Muscle of back (tissue), 11 donors: Measurements from ENCODE around the gene NAALADL2. TPM values are rescaled to one million over a fixed set of nuclear protein-coding genes. Genes with fewer than 3 reads are reported as not detected.
A peak's percentile ranks its signal among the peaks of the same experiment; 100 is the strongest.
"Not testable (repeated sequence)": the region's sequence is repeated elsewhere in the genome, so short reads cannot be mapped to it uniquely, and the experiment has no call there.

Experiments
- DNase-seq, 3 donors: peaks; one replicate each; pipeline versions ENCODE4 v3.0.0 to v3.0.0-alpha.2; 2013
- polyA plus RNA-seq, 10 donors: library from polyadenylated mRNA; unstranded; fragments of 120-200 nt; gene quantifications; one replicate each; pipeline ENCODE4 v1.2.1, GENCODE V29; 2013; ENCODE audit not compliant: insufficient read length in 10 of 10

Gene NAALADL2
- polyA plus RNA-seq, 10 donors: 5.7 to 13.7 (median 8.8) TPM

- no peak for DNase-seq
Observed at GRCh38 chr3:175129126-175129525, 270.0 kb downstream of the NAALADL2 start.

- no peak for DNase-seq
Observed at GRCh38 chr3:175129571-175129970, 270.4 kb downstream of the NAALADL2 start.

- not testable (repeated sequence) for DNase-seq
Observed at GRCh38 chr3:175131866-175132265, 272.7 kb downstream of the NAALADL2 start.

GRCh38 chr3:175132706-175133105, 273.6 kb downstream of the NAALADL2 start:
- DNase-seq: not testable (repeated sequence)

- no peak for DNase-seq
Observed at GRCh38 chr3:175144368-175144767, 285.2 kb downstream of the NAALADL2 start.

- peak in 1 of 3 donors; percentile 39 for DNase-seq
Observed at GRCh38 chr3:175146258-175146657, 287.1 kb downstream of the NAALADL2 start.

- DNase-seq: peak; percentile 62 to 71 (median 66)
Observed at GRCh38 chr3:175149675-175150074, 290.5 kb downstream of the NAALADL2 start.

GRCh38 chr3:175150812-175151401, 291.8 kb downstream of the NAALADL2 start:
- no peak for DNase-seq

GRCh38 chr3:175153595-175153994, 294.5 kb downstream of the NAALADL2 start:
- DNase-seq: no peak

- DNase-seq: no peak
Observed at GRCh38 chr3:175155172-175155571, 296.0 kb downstream of the NAALADL2 start.

- no peak for DNase-seq
Observed at GRCh38 chr3:175159202-175159601, 300.1 kb downstream of the NAALADL2 start.

GRCh38 chr3:175161291-175161690, 302.2 kb downstream of the NAALADL2 start:
- no peak for DNase-seq

GRCh38 chr3:175163686-175164085, 304.6 kb downstream of the NAALADL2 start:
- DNase-seq: peak; percentile 29 to 72 (median 65)

- DNase-seq: not testable (repeated sequence)
Observed at GRCh38 chr3:175173117-175173516, 314.0 kb downstream of the NAALADL2 start.

GRCh38 chr3:175176556-175176955, 317.4 kb downstream of the NAALADL2 start:
- DNase-seq: no peak

GRCh38 chr3:175179055-175179454, 319.9 kb downstream of the NAALADL2 start:
- no peak for DNase-seq

GRCh38 chr3:175184392-175184791, 325.3 kb downstream of the NAALADL2 start:
- no peak for DNase-seq

GRCh38 chr3:175185903-175186302, 326.8 kb downstream of the NAALADL2 start:
- no peak for DNase-seq

GRCh38 chr3:175186511-175186910, 327.4 kb downstream of the NAALADL2 start:
- no peak for DNase-seq

- DNase-seq: no peak
Observed at GRCh38 chr3:175187586-175187985, 328.5 kb downstream of the NAALADL2 start.

GRCh38 chr3:175192536-175192935, 333.4 kb downstream of the NAALADL2 start:
- no peak for DNase-seq

GRCh38 chr3:175193815-175194518, 334.8 kb downstream of the NAALADL2 start:
- no peak for DNase-seq

GRCh38 chr3:175198991-175199783, 340.1 kb downstream of the NAALADL2 start:
- DNase-seq: peak in 1 of 3 donors; percentile 60
